Activated T-cell treated with anti-CD3 and anti-CD28 coated beads, Interleukin-2, amount 50 U/mL, for 4 hours (primary cell): ENCODE results near the gene SPOCD1. TPM values are rescaled to one million over a fixed set of nuclear protein-coding genes. Genes with fewer than 3 reads are reported as not detected.
A peak's percentile ranks its signal among the peaks of the same experiment; 100 is the strongest.

Experiments used
- ATAC-seq, 2 donors: fragments of 200-7000 bp; cut with Tn5 transposase; one replicate each; pipeline ENCODE4 v1.10.0; 2021
- DNase-seq: peaks from one replicate; pipeline ENCODE4 v3.0.0-alpha.2; 2020
- H3K27me3 Mint-ChIP-seq: one replicate; pipeline ENCODE4 v1.8.0; 2021; ENCODE audit warnings: low read depth, mixed read lengths
- H3K36me3 Mint-ChIP-seq: one replicate; pipeline ENCODE4 v1.8.0; 2022; ENCODE audit warnings: mixed read lengths; ENCODE audit not compliant: insufficient read depth
- H3K4me1 Mint-ChIP-seq: one replicate; pipeline ENCODE4 v1.8.0; 2021; ENCODE audit warnings: low read depth, mixed read lengths
- H3K4me3 Mint-ChIP-seq: one replicate; pipeline ENCODE4 v1.8.0; 2021; ENCODE audit warnings: mild to moderate bottlenecking, moderate library complexity, mixed read lengths
- H3K9me3 Mint-ChIP-seq: one replicate; pipeline ENCODE4 v1.8.0; 2021; ENCODE audit warnings: mixed read lengths
- total RNA-seq, 3 donors: library from RNA; stranded (reverse); gene quantifications; one replicate each; pipeline ENCODE4 v1.2.1, GENCODE V29; 2021

SPOCD1 gene
- total RNA-seq, 3 donors from 2014 or later, result 0.14 TPM; not detected in 2

GRCh38 chr1:31782421-31783410 is 33.1 kb downstream of the SPOCD1 start:
- no peaks in the 10 kb centered on the region for H3K9me3 Mint-ChIP-seq
- H3K36me3 Mint-ChIP-seq, result no peaks in the 10 kb centered on the region
- H3K4me3 Mint-ChIP-seq, result no peak overlapping the region
- ATAC-seq, result no peak
- DNase-seq, result no peak
- peaks cover 2% of the 10 kb centered on the region for H3K27me3 Mint-ChIP-seq
- peaks cover 6% of the 10 kb centered on the region for H3K4me1 Mint-ChIP-seq

- Mint-ChIP-seq H3K36me3 (no peaks in the 10 kb centered on the region), H3K27me3 (peaks cover 9% of the 10 kb centered on the region), H3K4me3 (no peak overlapping the region), H3K9me3 (no peaks in the 10 kb centered on the region), H3K4me1 (peaks cover 4% of the 10 kb centered on the region)
- ATAC-seq (peak in 1 of 2 donors; percentile 36), DNase-seq (no peak)
Observed at GRCh38 chr1:31781756-31782371, 34.0 kb downstream of the SPOCD1 start.

- Mint-ChIP-seq H3K36me3 (no peaks in the 10 kb centered on the region), H3K4me3 (no peak overlapping the region), H3K4me1 (peaks cover 4% of the 10 kb centered on the region), H3K27me3 (peaks cover 14% of the 10 kb centered on the region), H3K9me3 (no peaks in the 10 kb centered on the region)
- DNase-seq (no peak), ATAC-seq (no peak)
Observed at GRCh38 chr1:31781138-31781755, 34.6 kb downstream of the SPOCD1 start.

- Mint-ChIP-seq H3K9me3 (no peaks in the 10 kb centered on the region), H3K4me3 (no peak overlapping the region), H3K36me3 (no peaks in the 10 kb centered on the region), H3K27me3 (peaks cover 17% of the 10 kb centered on the region), H3K4me1 (peaks cover 4% of the 10 kb centered on the region)
- DNase-seq, result no peak
- no peak for ATAC-seq
Observed at GRCh38 chr1:31780632-31781031, 35.2 kb downstream of the SPOCD1 start.

- DNase-seq (no peak), ATAC-seq (no peak)
- no peak overlapping the region for H3K4me3 Mint-ChIP-seq
- H3K9me3 Mint-ChIP-seq, result no peaks in the 10 kb centered on the region
- H3K4me1 Mint-ChIP-seq, result peaks cover 2% of the 10 kb centered on the region
- H3K36me3 Mint-ChIP-seq, result no peaks in the 10 kb centered on the region
- peaks cover 22% of the 10 kb centered on the region for H3K27me3 Mint-ChIP-seq
Observed at GRCh38 chr1:31779687-31780086, 36.1 kb downstream of the SPOCD1 start.

- Mint-ChIP-seq H3K36me3 (no peaks in the 10 kb centered on the region), H3K9me3 (no peaks in the 10 kb centered on the region), H3K4me1 (peaks cover 6% of the 10 kb centered on the region), H3K4me3 (no peak overlapping the region), H3K27me3 (peaks cover 30% of the 10 kb centered on the region)
- no peak for ATAC-seq
- DNase-seq, result no peak
Observed at GRCh38 chr1:31778763-31779488, 36.9 kb downstream of the SPOCD1 start.

- H3K36me3 Mint-ChIP-seq, result no peaks in the 10 kb centered on the region
- H3K9me3 Mint-ChIP-seq, result no peaks in the 10 kb centered on the region
- no peak overlapping the region for H3K4me3 Mint-ChIP-seq
- no peak for DNase-seq
- no peak for ATAC-seq
- H3K27me3 Mint-ChIP-seq, result peaks cover 38% of the 10 kb centered on the region
- H3K4me1 Mint-ChIP-seq, result peaks cover 19% of the 10 kb centered on the region
Observed at GRCh38 chr1:31776516-31776915, 39.3 kb downstream of the SPOCD1 start.

- Mint-ChIP-seq H3K9me3 (no peaks in the 10 kb centered on the region), H3K4me3 (no peak overlapping the region), H3K36me3 (no peaks in the 10 kb centered on the region), H3K4me1 (peaks cover 24% of the 10 kb centered on the region), H3K27me3 (peaks cover 40% of the 10 kb centered on the region)
- ATAC-seq (no peak), DNase-seq (no peak)
Observed at GRCh38 chr1:31776032-31776431, 39.8 kb downstream of the SPOCD1 start.

- Mint-ChIP-seq H3K27me3 (peaks cover 40% of the 10 kb centered on the region), H3K4me1 (peaks cover 30% of the 10 kb centered on the region), H3K4me3 (no peak overlapping the region), H3K9me3 (no peaks in the 10 kb centered on the region), H3K36me3 (no peaks in the 10 kb centered on the region)
- ATAC-seq (no peak), DNase-seq (no peak)
Observed at GRCh38 chr1:31775210-31775999, 40.4 kb downstream of the SPOCD1 start.

- Mint-ChIP-seq H3K4me1 (peaks cover 38% of the 10 kb centered on the region), H3K27me3 (peaks cover 40% of the 10 kb centered on the region)
Observed at GRCh38 chr1:31774495-31774894, 41.3 kb downstream of the SPOCD1 start.

GRCh38 chr1:31773861-31774260 is 42.0 kb downstream of the SPOCD1 start:
- DNase-seq (no peak), ATAC-seq (no peak)
- Mint-ChIP-seq H3K27me3 (peaks cover 40% of the 10 kb centered on the region), H3K36me3 (no peaks in the 10 kb centered on the region), H3K4me3 (no peak overlapping the region), H3K9me3 (no peaks in the 10 kb centered on the region), H3K4me1 (peaks cover 45% of the 10 kb centered on the region)

More at GRCh38 chr1:31774495-31774894, 41.3 kb downstream of the SPOCD1 start:
- Mint-ChIP-seq H3K9me3 (no peaks in the 10 kb centered on the region), H3K4me3 (no peak overlapping the region), H3K36me3 (no peaks in the 10 kb centered on the region)
- no peak for ATAC-seq
- DNase-seq, result no peak

GRCh38 chr1:31772669-31773248 is 43.1 kb downstream of the SPOCD1 start:
- peaks cover 49% of the 10 kb centered on the region for H3K4me1 Mint-ChIP-seq
- DNase-seq, result no peak
- no peaks in the 10 kb centered on the region for H3K9me3 Mint-ChIP-seq
- ATAC-seq, result peak in 1 of 2 donors; percentile 27
- H3K27me3 Mint-ChIP-seq, result peaks cover 38% of the 10 kb centered on the region
- H3K36me3 Mint-ChIP-seq, result no peaks in the 10 kb centered on the region
- peak overlapping the region; percentile 79 for H3K4me3 Mint-ChIP-seq
